ENCODE results near the gene BDP1.
"Not testable (repeated sequence)": the region's sequence is repeated elsewhere in the genome, so short reads cannot be mapped to it uniquely, and the experiment has no call there.

- TF ChIP-seq EZH2 (IDR thresholded peaks at IDR 0.05; ENCODE audit: insufficient read depth, poor library complexity, severe bottlenecking); EZH2phosphoT487 (IDR thresholded peaks at IDR 0.05; ENCODE audit: insufficient read depth, low read depth): not testable (repeated sequence)
These were observed 45.4 kb upstream of the BDP1 start for GRCh38 chr5:71410088-71410487.

Data from GM23248 (cell line).